ENCODE data around the gene ICOS. TPM values are rescaled to one million over a fixed set of nuclear protein-coding genes. Genes with fewer than 3 reads are reported as not detected.

ICOS gene
- total and polyA plus RNA-seq, 10 of the 15 experiments (the other 5 are each of a cell fraction or from before 2014, with no cell fraction given), result 0.47 to 36.0 (median 0.87) TPM

- ChIA-PET CTCF (no interaction called here), RAD21 (ENCODE audit: unreplicated experiment) (no interaction called here), SMC1A (ENCODE audit: uncharacterized antibody, unreplicated experiment) (interaction anchor here (1.2 kb wide), 1 partner anchor 14 kb away, joined by 3 read pairs; no protein-coding TSS in a partner anchor), POLR2A (no interaction called here)
- intact Hi-C loops (cut with micrococcal nuclease; ENCODE audit: unreplicated experiment) (no loop called here), in situ Hi-C loops (cut with MboI) (no loop called here)
- H3K79me2 ChIP-seq (ENCODE audit: control insufficient read depth, insufficient read depth, low read length), result no peaks in the 10 kb centered on the region
- no peaks in the 10 kb centered on the region for H4K20me1 ChIP-seq (ENCODE audit: control insufficient read depth, insufficient read depth)
- H3K9ac ChIP-seq (ENCODE audit: control insufficient read depth, insufficient read depth, low read length), result no peak overlapping the region
- no peak for ATAC-seq
- 0 out of 4 replicates have a peak, but pooled peaks cover 0 to 3% of the 10 kb centered on the region in 2 experiments for H3K27me3 ChIP-seq (replicated peaks in 1 of 2; ENCODE audit: control insufficient read depth in 2 of 2, insufficient read depth in 2 of 2, low read length in 1 of 2)
- no TSS peak for BruUV-seq (replicated peaks)
- TF ChIP-seq KDM1A (IDR thresholded peaks at IDR 0.05; ENCODE audit: borderline replicate concordance) (no peak), ZNF592 (IDR thresholded peaks at IDR 0.05) (no peak), REST (IDR thresholded peaks at IDR 0.05; ENCODE audit: low read depth, low read length) (no peak)
- DNase-seq (ENCODE audit: low read depth, low spot score), result no peak
- H3K4me2 ChIP-seq (ENCODE audit: control insufficient read depth, insufficient read depth), result no peak overlapping the region
- FAIRE-seq, result no peak
- H2AFZ ChIP-seq (ENCODE audit: control insufficient read depth, low read depth, low read length), result no peak overlapping the region
- no peak overlapping the region for H3K27ac ChIP-seq (ENCODE audit: control insufficient read depth, insufficient read depth)
- no peaks in the 10 kb centered on the region for H3K36me3 ChIP-seq (ENCODE audit: control insufficient read depth in 2 of 2, insufficient read depth in 2 of 2, low read length in 1 of 2)
- no peaks in the 10 kb centered on the region for H3K4me1 ChIP-seq (ENCODE audit: control insufficient read depth, insufficient read depth, low read length)
- no peak overlapping the region for H3K4me3 ChIP-seq
- H3K9me3 ChIP-seq (replicated peaks; ENCODE audit: control insufficient read depth, insufficient read depth, low read length), result no peaks in the 10 kb centered on the region; the same call in 2 of the 3 replicates
Observed at GRCh38 chr2:204000446-204000845, 63.9 kb downstream of the ICOS start.

Measured in GM12878 (cell line).